ENCODE results near the gene WWC2. TPM values are rescaled to one million over a fixed set of nuclear protein-coding genes. Genes with fewer than 3 reads are reported as not detected.

WWC2 gene
- total and polyA plus RNA-seq, 4 donors, result 7.1 to 50.3 (median 24.9) TPM

GRCh38 chr4:183306811-183307210, 207.8 kb downstream of the WWC2 start:
- intact Hi-C loops (cut with DNase I), result no loop called here
- 85 to 86% methylated on average over 3 of the region's 3 CpGs for WGBS, 2 donors

GRCh38 chr4:183312841-183313240, 213.8 kb downstream of the WWC2 start:
- 81 to 86% methylated on average over 5 of the region's 5 CpGs for WGBS, 2 donors
- intact Hi-C loops (cut with DNase I), result no loop called here
- Histone ChIP-seq H3K4me3 (ENCODE audit: low read length in 2 of 2) (no peak overlapping the region), H3K27me3 (ENCODE audit: control insufficient read depth in 1 of 2, insufficient read depth in 2 of 2, low read length in 1 of 2) (no peaks in the 10 kb centered on the region), H3K27ac (ENCODE audit: low read depth in 1 of 2, low read length in 2 of 2) (no peak overlapping the region), H3K4me1 (ENCODE audit: control insufficient read depth in 1 of 2, insufficient read depth in 2 of 2, low read length in 2 of 2) (no peaks in the 10 kb centered on the region), H3K9me3 (ENCODE audit: control insufficient read depth, low read length) (no peaks in the 10 kb centered on the region), H3K36me3 (ENCODE audit: control insufficient read depth in 1 of 2, insufficient read depth in 2 of 2, low read length in 1 of 2) (peaks cover 0 to 5% of the 10 kb centered on the region in 2 donors)
- DNase-seq (no peak), ATAC-seq (ENCODE audit: low FRiP score) (no peak)

More at GRCh38 chr4:183306811-183307210, 207.8 kb downstream of the WWC2 start:
- Histone ChIP-seq H3K4me1 (ENCODE audit: control insufficient read depth in 1 of 2, insufficient read depth in 2 of 2, low read length in 2 of 2) (no peaks in the 10 kb centered on the region), H3K27me3 (ENCODE audit: control insufficient read depth in 1 of 2, insufficient read depth in 2 of 2, low read length in 1 of 2) (no peaks in the 10 kb centered on the region), H3K4me3 (ENCODE audit: low read length in 2 of 2) (no peak overlapping the region), H3K9me3 (ENCODE audit: control insufficient read depth, low read length) (no peaks in the 10 kb centered on the region), H3K36me3 (ENCODE audit: control insufficient read depth in 1 of 2, insufficient read depth in 2 of 2, low read length in 1 of 2) (peaks cover 0 to 5% of the 10 kb centered on the region in 2 donors), H3K27ac (ENCODE audit: low read depth in 1 of 2, low read length in 2 of 2) (no peak overlapping the region)
- DNase-seq, result no peak
- ATAC-seq (ENCODE audit: low FRiP score), result no peak

GRCh38 chr4:183314336-183314735, 215.3 kb downstream of the WWC2 start:
- intact Hi-C loops (cut with DNase I), result no loop called here

GRCh38 chr4:183314806-183315205, 215.7 kb downstream of the WWC2 start:
- DNase-seq, result no peak
- no peaks in the 10 kb centered on the region for H3K9me3 ChIP-seq (ENCODE audit: control insufficient read depth, low read length)
- peaks cover 2 to 5% of the 10 kb centered on the region in 2 donors for H3K36me3 ChIP-seq (ENCODE audit: control insufficient read depth in 1 of 2, insufficient read depth in 2 of 2, low read length in 1 of 2)
- H3K27me3 ChIP-seq (ENCODE audit: control insufficient read depth in 1 of 2, insufficient read depth in 2 of 2, low read length in 1 of 2), result no peaks in the 10 kb centered on the region
- WGBS, 2 donors, result 90 to 94% methylated on average over 9 of the region's 9 CpGs
- H3K27ac ChIP-seq (ENCODE audit: low read depth in 1 of 2, low read length in 2 of 2), result no peak overlapping the region
- intact Hi-C loops (cut with DNase I), result no loop called here
- no peak for ATAC-seq (ENCODE audit: low FRiP score)
- no peak overlapping the region for H3K4me3 ChIP-seq (ENCODE audit: low read length in 2 of 2)
- H3K4me1 ChIP-seq (ENCODE audit: control insufficient read depth in 1 of 2, insufficient read depth in 2 of 2, low read length in 2 of 2), result no peaks in the 10 kb centered on the region

More at GRCh38 chr4:183314336-183314735, 215.3 kb downstream of the WWC2 start:
- no peaks in the 10 kb centered on the region for H3K4me1 ChIP-seq (ENCODE audit: control insufficient read depth in 1 of 2, insufficient read depth in 2 of 2, low read length in 2 of 2)
- peaks cover 2 to 5% of the 10 kb centered on the region in 2 donors for H3K36me3 ChIP-seq (ENCODE audit: control insufficient read depth in 1 of 2, insufficient read depth in 2 of 2, low read length in 1 of 2)
- WGBS, 2 donors, result 94 to 96% methylated on average over 15 of the region's 15 CpGs
- no peaks in the 10 kb centered on the region for H3K27me3 ChIP-seq (ENCODE audit: control insufficient read depth in 1 of 2, insufficient read depth in 2 of 2, low read length in 1 of 2)
- DNase-seq (no peak), ATAC-seq (ENCODE audit: low FRiP score) (no peak)
- H3K4me3 ChIP-seq (ENCODE audit: low read length in 2 of 2), result no peak overlapping the region
- no peak overlapping the region for H3K27ac ChIP-seq (ENCODE audit: low read depth in 1 of 2, low read length in 2 of 2)
- no peaks in the 10 kb centered on the region for H3K9me3 ChIP-seq (ENCODE audit: control insufficient read depth, low read length)

- intact Hi-C loops (cut with DNase I), result no loop called here
- Histone ChIP-seq H3K4me3 (ENCODE audit: low read length in 2 of 2) (no peak overlapping the region), H3K4me1 (ENCODE audit: control insufficient read depth in 1 of 2, insufficient read depth in 2 of 2, low read length in 2 of 2) (no peaks in the 10 kb centered on the region), H3K27me3 (ENCODE audit: control insufficient read depth in 1 of 2, insufficient read depth in 2 of 2, low read length in 1 of 2) (no peaks in the 10 kb centered on the region), H3K27ac (ENCODE audit: low read depth in 1 of 2, low read length in 2 of 2) (no peak overlapping the region), H3K36me3 (ENCODE audit: control insufficient read depth in 1 of 2, insufficient read depth in 2 of 2, low read length in 1 of 2) (peaks cover 2 to 5% of the 10 kb centered on the region in 2 donors), H3K9me3 (ENCODE audit: control insufficient read depth, low read length) (no peaks in the 10 kb centered on the region)
- ATAC-seq (ENCODE audit: low FRiP score), result no peak
- 51 to 56% methylated on average over 10 of the region's 10 CpGs for WGBS, 2 donors
- DNase-seq, result no peak
Observed at GRCh38 chr4:183318656-183319055, 219.6 kb downstream of the WWC2 start.

- Histone ChIP-seq H3K9me3 (ENCODE audit: control insufficient read depth, low read length) (no peaks in the 10 kb centered on the region), H3K4me1 (ENCODE audit: control insufficient read depth in 1 of 2, insufficient read depth in 2 of 2, low read length in 2 of 2) (no peaks in the 10 kb centered on the region), H3K4me3 (ENCODE audit: low read length in 2 of 2) (no peak within 1 kb of the TSS), H3K36me3 (ENCODE audit: control insufficient read depth in 1 of 2, insufficient read depth in 2 of 2, low read length in 1 of 2) (peaks cover 2 to 5% of the 10 kb centered on the region in 2 donors), H3K27ac (ENCODE audit: low read depth in 1 of 2, low read length in 2 of 2) (no peak within 1 kb of the TSS), H3K27me3 (ENCODE audit: control insufficient read depth in 1 of 2, insufficient read depth in 2 of 2, low read length in 1 of 2) (no peaks in the 10 kb centered on the region)
- 55 to 67% methylated on average over 6 of the region's 6 CpGs for WGBS, 2 donors
- ATAC-seq (ENCODE audit: low FRiP score) (no peak), DNase-seq (no peak)
- intact Hi-C loops (cut with DNase I), result no loop called here
Observed at GRCh38 chr4:183320211-183321059, 221.4 kb downstream of the WWC2 start, which contains the start of gene CLDN22. Gene CLDN22, minus strand, starts transcription at chr4:183320276. Its CDS starts 58 bp downstream, at chr4:183320218.

- Histone ChIP-seq H3K27ac (ENCODE audit: low read depth in 1 of 2, low read length in 2 of 2) (no peak overlapping the region), H3K4me3 (ENCODE audit: low read length in 2 of 2) (no peak overlapping the region), H3K36me3 (ENCODE audit: control insufficient read depth in 1 of 2, insufficient read depth in 2 of 2, low read length in 1 of 2) (peaks cover 0 to 2% of the 10 kb centered on the region in 2 donors), H3K4me1 (ENCODE audit: control insufficient read depth in 1 of 2, insufficient read depth in 2 of 2, low read length in 2 of 2) (no peaks in the 10 kb centered on the region), H3K9me3 (ENCODE audit: control insufficient read depth, low read length) (no peaks in the 10 kb centered on the region), H3K27me3 (ENCODE audit: control insufficient read depth in 1 of 2, insufficient read depth in 2 of 2, low read length in 1 of 2) (no peaks in the 10 kb centered on the region)
- ATAC-seq (ENCODE audit: low FRiP score), result no peak
- DNase-seq, result no peak
- intact Hi-C loops (cut with DNase I), result no loop called here
- 84 to 88% methylated on average over 2 of the region's 2 CpGs for WGBS, 2 donors
Observed at GRCh38 chr4:183321079-183321478, 222.0 kb downstream of the WWC2 start.

- DNase-seq, result no peak
- Histone ChIP-seq H3K27me3 (ENCODE audit: control insufficient read depth in 1 of 2, insufficient read depth in 2 of 2, low read length in 1 of 2) (no peaks in the 10 kb centered on the region), H3K9me3 (ENCODE audit: control insufficient read depth, low read length) (no peaks in the 10 kb centered on the region), H3K4me1 (ENCODE audit: control insufficient read depth in 1 of 2, insufficient read depth in 2 of 2, low read length in 2 of 2) (no peaks in the 10 kb centered on the region), H3K27ac (ENCODE audit: low read depth in 1 of 2, low read length in 2 of 2) (no peak overlapping the region), H3K36me3 (ENCODE audit: control insufficient read depth in 1 of 2, insufficient read depth in 2 of 2, low read length in 1 of 2) (peaks cover 0 to 2% of the 10 kb centered on the region in 2 donors), H3K4me3 (ENCODE audit: low read length in 2 of 2) (no peak overlapping the region)
- intact Hi-C loops (cut with DNase I), result no loop called here
- ATAC-seq (ENCODE audit: low FRiP score), result no peak
- 95 to 97% methylated on average over 5 of the region's 5 CpGs for WGBS, 2 donors
Observed at GRCh38 chr4:183321516-183321915, 222.5 kb downstream of the WWC2 start.

GRCh38 chr4:183322326-183322725, 223.3 kb downstream of the WWC2 start, which contains the start of gene CLDN24:
Gene CLDN24, minus strand, starts transcription at chr4:183322426. Its CDS starts 0 bp downstream, at chr4:183322426.
- 94 to 95% methylated on average over 5 of the region's 5 CpGs for WGBS, 2 donors
- ATAC-seq (ENCODE audit: low FRiP score), result no peak
- no peak for DNase-seq
- Histone ChIP-seq H3K9me3 (ENCODE audit: control insufficient read depth, low read length) (no peaks in the 10 kb centered on the region), H3K27me3 (ENCODE audit: control insufficient read depth in 1 of 2, insufficient read depth in 2 of 2, low read length in 1 of 2) (no peaks in the 10 kb centered on the region), H3K27ac (ENCODE audit: low read depth in 1 of 2, low read length in 2 of 2) (no peak within 1 kb of the TSS), H3K36me3 (ENCODE audit: control insufficient read depth in 1 of 2, insufficient read depth in 2 of 2, low read length in 1 of 2) (peaks cover 0 to 2% of the 10 kb centered on the region in 2 donors), H3K4me1 (ENCODE audit: control insufficient read depth in 1 of 2, insufficient read depth in 2 of 2, low read length in 2 of 2) (no peaks in the 10 kb centered on the region), H3K4me3 (ENCODE audit: low read length in 2 of 2) (no peak within 1 kb of the TSS)
- intact Hi-C loops (cut with DNase I), result no loop called here
